H1 (cell line): ENCODE data around the gene GRM4. TPM values are rescaled to one million over a fixed set of nuclear protein-coding genes. Genes with fewer than 3 reads are reported as not detected.
A peak's percentile ranks its signal among the peaks of the same experiment; 100 is the strongest.

Experiments
- CTCF ChIA-PET: fragments of 300-600 bp; sonication (Branson Sonifier 250); formaldehyde crosslinking; loops from one replicate; lab custom pipeline; 2021; ENCODE audit not compliant: partially characterized antibody; lab: Charles Lee
- POLR2A ChIA-PET: fragments of 300-600 bp; sonication (Branson Sonifier 250); formaldehyde crosslinking; loops from one replicate; lab custom pipeline; 2021; ENCODE audit warnings: inconsistent platforms; ENCODE audit not compliant: partially characterized antibody; lab: Charles Lee
- DNase-seq, 2 experiments: peaks; one replicate each; pipeline versions ENCODE4 v3.0.0 to v3.0.0-alpha.2; 2010 to 2022; ENCODE audit warnings: low spot score in 2 of 2, low read depth in 1 of 2, mixed read lengths in 1 of 2
- FAIRE-seq: peaks from 2 replicates; lab custom pipeline; 2011; peaks lifted over from hg19 to GRCh38; lab: Jason Lieb, UNC
- H2AFZ ChIP-seq: 2 replicates; pipeline ENCODE4 v1.8.1; 2012; ENCODE audit warnings: low read length, inconsistent platforms
- H2AK5ac ChIP-seq: 2 replicates; pipeline ENCODE4 v1.6.1; 2013; ENCODE audit warnings: low read depth, low read length
- H2BK120ac ChIP-seq: replicated peaks from 2 replicates; pipeline ENCODE3; 2013; ENCODE audit warnings: low read depth, low read length, inconsistent platforms
- H2BK12ac ChIP-seq: 2 replicates; pipeline ENCODE4 v1.6.1; 2013; ENCODE audit warnings: low read depth, low read length
- H2BK15ac ChIP-seq: 2 replicates; pipeline ENCODE4 v1.6.1; 2013; ENCODE audit warnings: low read length
- H2BK20ac ChIP-seq: 2 replicates; pipeline ENCODE4 v1.6.1; 2013; ENCODE audit warnings: low read length
- H2BK5ac ChIP-seq: 2 replicates; pipeline ENCODE4 v1.6.1; 2013; ENCODE audit warnings: low read depth, low read length
- H3K14ac ChIP-seq: 2 replicates; pipeline ENCODE4 v1.6.1; 2013; ENCODE audit warnings: inconsistent platforms; ENCODE audit not compliant: insufficient read length
- H3K18ac ChIP-seq: 2 replicates; pipeline ENCODE4 v1.6.1; 2013; ENCODE audit warnings: low read length; ENCODE audit errors: extremely low read depth
- H3K23ac ChIP-seq: 2 replicates; pipeline ENCODE4 v1.6.1; 2013; ENCODE audit warnings: inconsistent platforms; ENCODE audit not compliant: insufficient read length
- H3K23me2 ChIP-seq: 2 replicates; pipeline ENCODE4 v1.6.1; 2013; ENCODE audit warnings: low read depth, low read length
- H3K27ac ChIP-seq: 2 replicates; pipeline ENCODE4 v1.6.1; 2011; ENCODE audit warnings: low read depth, low read length, inconsistent platforms
- H3K27me3 ChIP-seq, 4 experiments: replicated peaks in 1 of 4; 1 replicate in 1 of 4; 2 replicates in 3 of 4; pipeline versions ENCODE4 v1.6.1 to v1.8.1; 2011 to 2013; ENCODE audit warnings: low read length in 3 of 4, mild to moderate bottlenecking in 3 of 4, inconsistent platforms in 2 of 4, mixed read lengths in 2 of 4, moderate library complexity in 1 of 4; ENCODE audit not compliant: control insufficient read depth in 3 of 4, insufficient read depth in 3 of 4; ENCODE audit errors: extremely low read depth in 1 of 4
- H3K36me3 ChIP-seq, 4 experiments: 2 replicates each; pipeline versions ENCODE4 v1.6.1 to v1.8.1; 2011 to 2013; ENCODE audit warnings: mild to moderate bottlenecking in 4 of 4, low read length in 3 of 4, moderate library complexity in 2 of 4, control low read depth in 1 of 4, inconsistent platforms in 1 of 4; ENCODE audit not compliant: insufficient read depth in 4 of 4, control insufficient read depth in 2 of 4
- H3K4ac ChIP-seq: replicated peaks from 2 replicates; pipeline ENCODE3; 2013; ENCODE audit warnings: low read length, low read depth, mixed read lengths, inconsistent platforms; ENCODE audit not compliant: insufficient read length
- H3K4me1 ChIP-seq, 4 experiments: replicated peaks in 1 of 4; 1 replicate in 1 of 4; 2 replicates in 3 of 4; pipeline versions ENCODE4 v1.6.1 to v1.8.1; 2011 to 2013; ENCODE audit warnings: low read length in 3 of 4, inconsistent platforms in 2 of 4, mixed read lengths in 1 of 4; ENCODE audit not compliant: insufficient read depth in 4 of 4, control insufficient read depth in 3 of 4
- H3K4me2 ChIP-seq, 2 experiments: 2 replicates each; pipeline versions ENCODE4 v1.6.1 to v1.8.1; 2011 to 2013; ENCODE audit warnings: low read depth in 2 of 2, low read length in 2 of 2, control low read depth in 1 of 2, inconsistent platforms in 1 of 2, mild to moderate bottlenecking in 1 of 2; ENCODE audit not compliant: insufficient read depth in 1 of 2
- H3K4me3 ChIP-seq, 4 experiments: fragments of 200-600, 300-600 bp in 1 of 4; sonication (generic), shearing (Covaris generic), sonication (Bioruptor Twin) in 1 of 4; 2 replicates each; pipeline versions ENCODE4 v1.5.1 to v1.8.1; 2011 to 2016; ENCODE audit warnings: low read length in 4 of 4, low read depth in 3 of 4, control low read depth in 2 of 4, inconsistent platforms in 2 of 4, mild to moderate bottlenecking in 2 of 4, mixed read lengths in 1 of 4, moderate library complexity in 1 of 4; ENCODE audit not compliant: insufficient read depth in 2 of 4; ENCODE audit errors: extremely low read depth in 1 of 4
- H3K56ac ChIP-seq: replicated peaks from 2 replicates; pipeline ENCODE3; 2013; ENCODE audit warnings: low read depth, mild to moderate bottlenecking, mixed read lengths, low read length, inconsistent platforms; ENCODE audit not compliant: insufficient read length
- H3K79me1 ChIP-seq: 2 replicates; pipeline ENCODE4 v1.6.1; 2013; ENCODE audit warnings: low read depth, low read length, control low read depth
- H3K79me2 ChIP-seq, 2 experiments: 2 replicates each; pipeline versions ENCODE4 v1.6.1 to v1.8.1; 2012 to 2013; ENCODE audit warnings: low read length in 2 of 2, mild to moderate bottlenecking in 2 of 2, inconsistent platforms in 1 of 2; ENCODE audit not compliant: insufficient read depth in 2 of 2, control insufficient read depth in 1 of 2
- H3K9ac ChIP-seq, 4 experiments: replicated peaks in 1 of 4; 1 replicate in 1 of 4; 2 replicates in 3 of 4; pipeline versions ENCODE4 v1.6.1 to v1.8.1; 2011 to 2013; ENCODE audit warnings: low read depth in 3 of 4, low read length in 3 of 4, control low read depth in 2 of 4, mild to moderate bottlenecking in 2 of 4, moderate library complexity in 2 of 4, inconsistent platforms in 1 of 4; ENCODE audit errors: extremely low read depth in 1 of 4
- H3K9me3 ChIP-seq, 2 experiments: 2 replicates each; pipeline versions ENCODE4 v1.6.1 to v1.8.1; 2012 to 2013; ENCODE audit warnings: mild to moderate bottlenecking in 2 of 2, moderate library complexity in 2 of 2, control low read depth in 1 of 2, inconsistent platforms in 1 of 2, low read depth in 1 of 2, low read length in 1 of 2, mixed read lengths in 1 of 2; ENCODE audit not compliant: insufficient read depth in 2 of 2
- H4K20me1 ChIP-seq, 2 experiments: replicated peaks in 1 of 2; 2 replicates each; pipeline versions ENCODE3 to v1.8.1; 2011 to 2013; ENCODE audit warnings: inconsistent platforms in 2 of 2, low read length in 2 of 2, mild to moderate bottlenecking in 1 of 2; ENCODE audit not compliant: insufficient read depth in 2 of 2, control insufficient read depth in 1 of 2
- H4K5ac ChIP-seq: 2 replicates; pipeline ENCODE4 v1.6.1; 2013; ENCODE audit warnings: low read length, low read depth, mixed read lengths, inconsistent platforms; ENCODE audit not compliant: insufficient read length
- H4K8ac ChIP-seq: 2 replicates; pipeline ENCODE4 v1.8.0; 2013; ENCODE audit warnings: mild to moderate bottlenecking, moderate library complexity, low read length, inconsistent platforms; ENCODE audit not compliant: insufficient read depth; ENCODE audit errors: extremely low read depth
- H4K91ac ChIP-seq: replicated peaks from 2 replicates; pipeline ENCODE3; 2013; ENCODE audit warnings: low read length, mixed read lengths, inconsistent platforms; ENCODE audit not compliant: insufficient read length
- CTCF ChIP-seq, 3 experiments: IDR thresholded peaks; 1 replicate in 2 of 3; 2 replicates in 1 of 3; pipeline versions ENCODE4 v1.5.1 to v1.6.1; 2011; ENCODE audit warnings: low read length in 3 of 3, mild to moderate bottlenecking in 3 of 3, inconsistent platforms in 2 of 3, low read depth in 1 of 3, moderate library complexity in 1 of 3; ENCODE audit not compliant: insufficient read depth in 1 of 3; ENCODE audit errors: control extremely low read depth in 1 of 3
- RAD21 ChIP-seq, 2 experiments: IDR thresholded peaks in 1 of 2; conservative IDR thresholded peaks in 1 of 2; 2 replicates each; pipeline ENCODE4 v1.6.1; 2011; ENCODE audit warnings: low read depth in 2 of 2, low read length in 2 of 2, improper control_type of control experiment in 1 of 2, inconsistent platforms in 1 of 2, mild to moderate bottlenecking in 1 of 2, moderate library complexity in 1 of 2
- RNF2 ChIP-seq: fragments of 200-900, 300-1000 bp; sonication (generic); IDR thresholded peaks from 2 replicates; pipeline ENCODE4 v1.7.1; 2016; ENCODE audit warnings: borderline replicate concordance, low read depth, mild to moderate bottlenecking, antibody characterized with exemption, low read length; ENCODE audit not compliant: poor library complexity, severe bottlenecking; ENCODE audit errors: missing control alignments
- WGBS, 2 experiments: shearing (Covaris generic) in 1 of 2; methylation state at CpG; one replicate each; pipeline versions ENCODE4 v1.1.6 to v1.1.7; 2013 to 2015; ENCODE audit warnings: low lambda C conversion rate in 2 of 2, mixed read lengths in 2 of 2, inconsistent platforms in 1 of 2, low coverage in 1 of 2, missing lambda C conversion rate in 1 of 2; ENCODE audit not compliant: insufficient replicate concordance in 2 of 2, insufficient coverage in 1 of 2, insufficient read length in 1 of 2; ENCODE audit errors: extremely low coverage in 1 of 2, missing lambda C conversion rate in 1 of 2; 5-methylcytosine and 5-hydroxymethylcytosine counted together
- polyA plus RNA-seq, 7 experiments: library from polyadenylated mRNA; depleted of rRNA in 3 of 7; stranded (reverse) in 5 of 7; unstranded in 2 of 7; fragments of >200 nt in 5 of 7; fragments of 200-250 nt in 2 of 7; gene quantifications; 1 replicate in 5 of 7; 2 replicates in 1 of 7; 4 replicates in 1 of 7; pipeline versions ENCODE4 v1.2.1 to v1.2.3, GENCODE V29; 2011 to 2013; ENCODE audit warnings: missing spikeins in 2 of 7, mixed read lengths in 2 of 7
- total RNA-seq: library from RNA; stranded (reverse); fragmentation: NEBNext Ultra II Directional; extraction: Animal tissue kit (Norgen Biotek cat#: 25700); gene quantifications from 2 replicates; pipeline ENCODE4 v1.2.1, GENCODE V29; 2021

Gene GRM4
- total and polyA plus RNA-seq, 2 of the 8 experiments (the other 6 are each of a cell fraction or from before 2014, with no cell fraction given): 19.6 to 21.5 TPM

GRCh38 chr6:34030831-34031624, 114.9 kb downstream of the GRM4 start:
- Histone ChIP-seq H4K91ac (no peak overlapping the region), H3K27ac (no peak overlapping the region), H3K18ac (no peak overlapping the region), H2AK5ac (no peak overlapping the region), H4K8ac (0 out of 2 replicates have a peak overlapping the region, but pooled peaks have one; percentile 1), H3K56ac (no peak overlapping the region), H3K14ac (no peak overlapping the region), H3K4ac (no peak overlapping the region), H3K36me3 (no peaks in the 10 kb centered on the region; a peak in 1 of 8 replicates), H3K4me3 (no peak overlapping the region), H3K79me2 (no peaks in the 10 kb centered on the region; a peak in 1 of 4 replicates), H2BK12ac (no peak overlapping the region), H2BK15ac (no peak overlapping the region), H3K27me3 (no peaks in the 10 kb centered on the region), H2AFZ (no peak overlapping the region)
- DNase-seq: no peak
- 95% methylated on average over 9 of the region's 9 CpGs; no CpG with 5 or more reads in 1 of the 2 experiments for WGBS, 2 experiments
- TF ChIP-seq RNF2 (no peak), RAD21 (IDR thresholded peaks at IDR 0.05 in 1 of 2, conservative IDR thresholded peaks at IDR 0.05 in 1 of 2; ENCODE audit: low read depth in 2 of 2, low read length in 2 of 2) (peak in 1 of 2 experiments; percentile 39; a peak in 1 of 4 replicates), CTCF (IDR thresholded peaks at IDR 0.05; ENCODE audit: control extremely low read depth in 1 of 3, insufficient read depth in 1 of 3, low read depth in 1 of 3, low read length in 3 of 3) (peak in 2 of 3 experiments; percentile 11 to 21; a peak in 1 of 4 replicates)
- TF ChIP-seq, all 59 proteins: peak for 2
- Histone ChIP-seq H3K4me1 (peaks cover 0 to 6% (median 0%) of the 10 kb centered on the region in 4 experiments; a peak in 1 of 7 replicates), H2BK5ac (no peak overlapping the region), H3K23ac (no peak overlapping the region), H3K23me2 (no peaks in the 10 kb centered on the region), H4K5ac (no peak overlapping the region), H2BK120ac (no peak overlapping the region), H3K4me2 (no peak overlapping the region), H3K9me3 (no peaks in the 10 kb centered on the region), H3K79me1 (peaks cover 5% of the 10 kb centered on the region), H2BK20ac (no peak overlapping the region), H4K20me1 (peaks cover 2 to 6% of the 10 kb centered on the region in 2 experiments), H3K9ac (no peak overlapping the region)
- CTCF ChIA-PET: interaction anchor here (0.7 to 4.5 kb wide), 13 partner anchors 8 to 320 kb away, joined by 3 to 25 read pairs (median 4); partner anchors contain the start of gene UQCC2
- POLR2A ChIA-PET: interaction anchor here (0.6 kb wide), 1 partner anchor 448 kb away, joined by 3 read pairs; no protein-coding TSS in a partner anchor
- no peak for FAIRE-seq
